HEK293 (cell line): ENCODE results near the gene LRPPRC.

ENCODE experiments used
- CTCF ChIA-PET: fragments of 350-600 bp; formaldehyde crosslinking; extraction: SDS; loops from one replicate; lab custom pipeline; 2021; ENCODE audit warnings: antibody characterized with exemption; lab: Yijun Ruan, JAX
- POLR2A ChIA-PET: fragments of 300-600 bp; formaldehyde crosslinking; extraction: SDS; loops from one replicate; lab custom pipeline; 2020; ENCODE audit warnings: antibody characterized with exemption, inconsistent platforms; lab: Yijun Ruan, JAX
- H3K27ac ChIP-seq: fragments of 200-500 bp; sonication (Bioruptor generic); 2 replicates; pipeline ENCODE4 v1.5.1; 2014; ENCODE audit warnings: low read depth, low read length, control low read depth, inconsistent platforms; ENCODE audit errors: extremely low read depth
- H3K36me3 ChIP-seq, 2 experiments: fragments of 200-500 bp in 1 of 2; sonication (Bioruptor generic) in 1 of 2; 1 replicate in 1 of 2; 2 replicates in 1 of 2; pipeline ENCODE4 v1.5.1; 2014 to 2017; ENCODE audit warnings: inconsistent platforms in 2 of 2, low read length in 2 of 2; ENCODE audit not compliant: control insufficient read depth in 2 of 2, insufficient read depth in 1 of 2
- H3K4me1 ChIP-seq: fragments of 200-500 bp; sonication (Bioruptor generic); 2 replicates; pipeline ENCODE4 v1.5.1; 2014; ENCODE audit warnings: mild to moderate bottlenecking, low read length, inconsistent platforms; ENCODE audit not compliant: control insufficient read depth, insufficient read depth
- H3K4me3 ChIP-seq: 2 replicates; pipeline ENCODE4 v1.5.1; 2011; ENCODE audit warnings: low read depth, mild to moderate bottlenecking, control low read depth, low read length, moderate library complexity
- H3K9me3 ChIP-seq: fragments of 200-500 bp; sonication (Bioruptor generic); 2 replicates; pipeline ENCODE4 v1.5.1; 2014; ENCODE audit warnings: low read depth, low read length, inconsistent platforms; ENCODE audit not compliant: control insufficient read depth, insufficient read depth
- BCL11B ChIP-seq: fragments of 450-650 bp; formaldehyde crosslinking; IDR thresholded peaks from 2 replicates; pipeline ENCODE4 v1.5.1; 2016; ENCODE audit warnings: low read depth, missing biosample characterization, missing genetic modification characterization
- KLF7 ChIP-seq: fragments of 450-650 bp; formaldehyde crosslinking; IDR thresholded peaks from 2 replicates; pipeline ENCODE4 v1.5.1; 2016; ENCODE audit warnings: missing biosample characterization, missing genetic modification characterization, borderline replicate concordance
- MZF1 ChIP-seq: fragments of 450-650 bp; formaldehyde crosslinking; IDR thresholded peaks from 2 replicates; pipeline ENCODE4 v1.5.1; 2017; ENCODE audit warnings: missing biosample characterization, missing genetic modification characterization, borderline replicate concordance
- OSR2 ChIP-seq: fragments of 450-650 bp; formaldehyde crosslinking; IDR thresholded peaks from 2 replicates; pipeline ENCODE4 v1.5.1; 2016; ENCODE audit warnings: missing biosample characterization, missing genetic modification characterization
- PRDM6 ChIP-seq: fragments of 450-650 bp; formaldehyde crosslinking; IDR thresholded peaks from 2 replicates; pipeline ENCODE4 v1.5.1; 2017; ENCODE audit warnings: missing biosample characterization, missing genetic modification characterization
- SCRT1 ChIP-seq: fragments of 450-650 bp; formaldehyde crosslinking; IDR thresholded peaks from 2 replicates; pipeline ENCODE4 v1.5.1; 2016; ENCODE audit warnings: missing biosample characterization, missing genetic modification characterization, borderline replicate concordance
- SETDB1 ChIP-seq: IDR thresholded peaks from one replicate; pipeline ENCODE4 v1.6.1; 2017; ENCODE audit warnings: mild to moderate bottlenecking, low read length, moderate library complexity, mixed read lengths; ENCODE audit not compliant: insufficient read length
- ZBTB17 ChIP-seq: fragments of 450-650 bp; formaldehyde crosslinking; IDR thresholded peaks from 2 replicates; pipeline ENCODE4 v1.5.1; 2016; ENCODE audit warnings: missing biosample characterization, missing genetic modification characterization
- ZBTB20 ChIP-seq: fragments of 450-650 bp; formaldehyde crosslinking; IDR thresholded peaks from 2 replicates; pipeline ENCODE4 v1.5.1; 2016; ENCODE audit warnings: missing biosample characterization, missing genetic modification characterization
- ZFHX2 ChIP-seq: fragments of 450-650 bp; formaldehyde crosslinking; conservative IDR thresholded peaks from 2 replicates; pipeline ENCODE4 v1.5.1; 2016; ENCODE audit warnings: missing biosample characterization, missing genetic modification characterization
- ZNF114 ChIP-seq: fragments of 450-650 bp; formaldehyde crosslinking; IDR thresholded peaks from 2 replicates; pipeline ENCODE4 v1.5.0; 2017; ENCODE audit warnings: missing biosample characterization, missing genetic modification characterization
- ZNF391 ChIP-seq: fragments of 450-650 bp; formaldehyde crosslinking; IDR thresholded peaks from 2 replicates; pipeline ENCODE4 v1.5.1; 2016; ENCODE audit warnings: low read depth, missing biosample characterization, missing genetic modification characterization, borderline replicate concordance
- ZNF629 ChIP-seq: fragments of 450-650 bp; formaldehyde crosslinking; IDR thresholded peaks from 2 replicates; pipeline ENCODE4 v1.5.1; 2017; ENCODE audit warnings: missing biosample characterization, missing genetic modification characterization
- TF ChIP-seq, protein P1 (sequence below): fragments of 450-650 bp; IDR thresholded peaks from 2 replicates; pipeline ENCODE4 v1.5.1; 2018; ENCODE audit warnings: missing biosample characterization, mild to moderate bottlenecking, missing genetic modification characterization

Gene LRPPRC

DNA sequence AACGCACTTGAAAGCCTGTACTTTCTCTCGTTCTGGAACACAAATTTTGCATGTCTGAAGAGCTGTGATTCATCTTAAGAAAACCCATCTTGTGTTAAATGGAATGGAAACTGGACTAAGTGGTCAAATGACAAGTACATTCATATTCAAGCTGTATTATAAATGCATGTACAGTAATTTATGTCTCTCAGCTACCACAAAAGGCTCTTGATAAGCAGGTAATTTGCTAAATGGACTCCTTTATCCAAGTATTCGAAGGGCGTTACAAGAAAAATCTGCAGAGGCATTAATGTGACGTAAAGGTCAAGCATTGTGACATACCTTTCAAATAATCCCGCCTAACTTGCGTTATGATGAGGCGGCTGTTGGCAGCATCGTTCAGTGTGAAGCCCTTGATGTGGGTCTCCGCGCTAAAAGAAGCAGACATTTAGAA is 90.4 kb downstream of the LRPPRC start:
- Histone ChIP-seq H3K9me3 (no peaks in the 10 kb centered on the region), H3K4me3 (no peak overlapping the region), H3K27ac (no peak overlapping the region), H3K36me3 (peaks cover 29 to 64% of the 10 kb centered on the region in 2 experiments), H3K4me1 (no peaks in the 10 kb centered on the region)
- ChIA-PET POLR2A (no interaction called here), CTCF (no interaction called here)
- 0 out of 2 replicates have a peak, but pooled peaks have one; percentile 8 for TF ChIP-seq PRDM6
- TF ChIP-seq KLF7 (tag by site-specific recombination), result no peak
- TF ChIP-seq SCRT1 (tag by site-specific recombination), result no peak
- no peak for TF ChIP-seq ZNF114 (tag by site-specific recombination)
- no peak for TF ChIP-seq ZBTB20 (tag by site-specific recombination)
- TF ChIP-seq BCL11B, result no peak
- TF ChIP-seq OSR2 (tag by site-specific recombination), result 0 out of 2 replicates have a peak, but pooled peaks have one; percentile 22

DNA sequence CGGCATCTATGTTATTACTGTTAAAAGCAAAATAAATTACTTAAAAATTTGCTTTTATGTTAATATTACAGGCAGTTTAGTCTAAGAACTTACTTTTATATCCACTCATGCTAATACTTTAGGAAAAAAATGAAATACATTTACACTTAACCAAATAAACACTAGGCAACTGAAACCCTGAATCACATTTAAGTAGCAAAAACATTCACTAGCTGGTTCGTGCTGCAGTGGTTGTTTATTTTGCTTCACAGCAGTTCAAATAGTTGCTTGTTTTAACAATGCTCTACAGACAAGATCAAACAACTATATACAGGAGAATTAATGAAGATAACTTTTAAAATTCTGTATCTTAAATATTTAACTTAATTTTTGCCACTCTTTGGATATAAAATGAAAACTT is 96.2 kb downstream of the LRPPRC start:
- TF ChIP-seq PRDM6, result peak; percentile 24; the same call in 1 of the 2 replicates
- TF ChIP-seq, protein P1, sequence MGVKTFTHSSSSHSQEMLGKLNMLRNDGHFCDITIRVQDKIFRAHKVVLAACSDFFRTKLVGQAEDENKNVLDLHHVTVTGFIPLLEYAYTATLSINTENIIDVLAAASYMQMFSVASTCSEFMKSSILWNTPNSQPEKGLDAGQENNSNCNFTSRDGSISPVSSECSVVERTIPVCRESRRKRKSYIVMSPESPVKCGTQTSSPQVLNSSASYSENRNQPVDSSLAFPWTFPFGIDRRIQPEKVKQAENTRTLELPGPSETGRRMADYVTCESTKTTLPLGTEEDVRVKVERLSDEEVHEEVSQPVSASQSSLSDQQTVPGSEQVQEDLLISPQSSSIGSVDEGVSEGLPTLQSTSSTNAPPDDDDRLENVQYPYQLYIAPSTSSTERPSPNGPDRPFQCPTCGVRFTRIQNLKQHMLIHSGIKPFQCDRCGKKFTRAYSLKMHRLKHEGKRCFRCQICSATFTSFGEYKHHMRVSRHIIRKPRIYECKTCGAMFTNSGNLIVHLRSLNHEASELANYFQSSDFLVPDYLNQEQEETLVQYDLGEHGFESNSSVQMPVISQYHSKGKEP (tag by site-specific recombination), result no peak
- TF ChIP-seq ZNF629 (tag by site-specific recombination), result no peak
- no peak for TF ChIP-seq ZFHX2 (tag by site-specific recombination)
- no peak for TF ChIP-seq MZF1 (tag by site-specific recombination)
- no peak for TF ChIP-seq ZNF391 (tag by site-specific recombination)
- TF ChIP-seq, all 188 proteins: peak for 1

GRCh38 chr2:43898838-43899346 is 96.9 kb downstream of the LRPPRC start:
- peaks cover 26 to 67% of the 10 kb centered on the region in 2 experiments for H3K36me3 ChIP-seq
- CTCF ChIA-PET, result interaction anchor here (0.5 kb wide), 1 partner anchor 154 kb away, joined by 3 read pairs; no protein-coding TSS in a partner anchor
- H3K9me3 ChIP-seq, result no peaks in the 10 kb centered on the region
- peak; percentile 82 for TF ChIP-seq ZBTB17 (tag by site-specific recombination)
- TF ChIP-seq SETDB1, result no peak
- TF ChIP-seq, all 188 proteins: peak for 1
- H3K4me3 ChIP-seq, result no peak overlapping the region
- peaks cover 20% of the 10 kb centered on the region; the same call in 1 of the 2 replicates for H3K4me1 ChIP-seq
- POLR2A ChIA-PET, result no interaction called here
- H3K27ac ChIP-seq, result no peak overlapping the region

More for the DNA sequence above, 96.2 kb downstream of the LRPPRC start:
- H3K36me3 ChIP-seq, result peaks cover 33 to 68% of the 10 kb centered on the region in 2 experiments
- H3K9me3 ChIP-seq, result no peaks in the 10 kb centered on the region
- CTCF ChIA-PET, result no interaction called here
- H3K27ac ChIP-seq, result no peak overlapping the region
- no peak overlapping the region for H3K4me3 ChIP-seq
- peaks cover 20% of the 10 kb centered on the region; the same call in 1 of the 2 replicates for H3K4me1 ChIP-seq
- POLR2A ChIA-PET, result no interaction called here
